Transverse colon (tissue), 4 donors: ENCODE measurements around the gene CHMP6. TPM values are rescaled to one million over a fixed set of nuclear protein-coding genes. Genes with fewer than 3 reads are reported as not detected.

ENCODE experiments used
- DNase-seq: peaks from one replicate; pipeline ENCODE4 v3.0.0-alpha.2; 2019
- H3K27ac ChIP-seq, 4 donors: fragments of 200-600 bp; sonication (generic); 2 replicates each; pipeline ENCODE4 v1.5.1; 2016 to 2018; ENCODE audit warnings: inconsistent platforms in 4 of 4
- H3K27me3 ChIP-seq: fragments of 200-600 bp; sonication (generic); 2 replicates; pipeline ENCODE4 v1.5.1; 2017; ENCODE audit warnings: inconsistent platforms
- H3K36me3 ChIP-seq, 4 donors: fragments of 200-600 bp; sonication (generic); 2 replicates each; pipeline ENCODE4 v1.5.1; 2017 to 2019; ENCODE audit warnings: inconsistent platforms in 4 of 4
- H3K4me1 ChIP-seq, 4 donors: fragments of 200-600 bp; sonication (generic); 2 replicates each; pipeline ENCODE4 v1.5.1; 2017 to 2020; ENCODE audit warnings: inconsistent platforms in 4 of 4
- H3K4me3 ChIP-seq, 4 donors: fragments of 200-600 bp; sonication (generic); 1 replicate in 1 of 4; 2 replicates in 3 of 4; pipeline versions ENCODE4 v1.5.1 to v1.6.1; 2017 to 2019; ENCODE audit warnings: inconsistent platforms in 4 of 4
- H3K9me3 ChIP-seq, 2 donors: fragments of 200-600 bp; sonication (generic); 2 replicates each; pipeline ENCODE4 v1.5.1; 2017 to 2019; ENCODE audit warnings: inconsistent platforms in 2 of 2
- CTCF ChIP-seq, 5 experiments: fragments of 200-600 bp in 3 of 5; fragments of 450-650 bp in 2 of 5; sonication (generic) in 3 of 5; IDR thresholded peaks; 1 replicate in 2 of 5; 2 replicates in 3 of 5; pipeline ENCODE4 v1.5.1; 2016 to 2017; ENCODE audit warnings: antibody characterized with exemption in 5 of 5, inconsistent platforms in 3 of 5, mild to moderate bottlenecking in 2 of 5, moderate library complexity in 1 of 5
- EP300 ChIP-seq: sonication (generic); formaldehyde crosslinking; IDR thresholded peaks from one replicate; pipeline ENCODE4 v1.6.1; 2017; ENCODE audit warnings: antibody characterized with exemption, low read depth
- POLR2A ChIP-seq: fragments of 450-650 bp; IDR thresholded peaks from one replicate; pipeline ENCODE4 v1.6.1; 2016; ENCODE audit warnings: antibody characterized with exemption, mild to moderate bottlenecking, moderate library complexity
- POLR2AphosphoS5 ChIP-seq, 3 donors: sonication (generic); formaldehyde crosslinking; IDR thresholded peaks; one replicate each; pipeline ENCODE4 v1.6.1; 2016; ENCODE audit warnings: antibody characterized with exemption in 3 of 3
- WGBS, 2 donors: methylation state at CpG; one replicate each; pipeline ENCODE4 v1.1.5; 2018; ENCODE audit warnings: low coverage in 1 of 2; 5-methylcytosine and 5-hydroxymethylcytosine counted together
- in situ Hi-C, 4 donors: fragments of 200-750 bp; cut with MboI; loops; one replicate each; pipeline versions ENCODE4 v1.15.0 to v1.15.1; 2017; ENCODE audit warnings: low sequenced_read_pairs in 3 of 4, low pct_ligation_motif_present in 1 of 4, low pct_unique_long_range_greater_than_20kb in 1 of 4
- intact Hi-C: fragments of 100-400 bp; cut with DNase I; formaldehyde crosslinking; loops from one replicate; pipeline ENCODE4 v1.15.1; 2023; ENCODE audit warnings: low total_unique reads
- total RNA-seq, 4 donors: library from RNA; depleted of rRNA; stranded (reverse); fragments of >200 nt; gene quantifications; one replicate each; pipeline ENCODE4 v1.1.0, GENCODE V29; 2016

Gene CHMP6
- total RNA-seq, 4 donors from 2014 or later: 38.6 to 107 (median 41.7) TPM

- in situ Hi-C loops: loop anchor here in 1 of 4 donors (10.0 kb wide), 1 partner anchor 112 kb away; no protein-coding TSS in a partner anchor
- Histone ChIP-seq H3K27ac (peak overlapping the region in 3 of 4 donors; percentile 89 to 92 (median 91)), H3K4me3 (peak overlapping the region in 3 of 4 donors; percentile 98 to 100 (median 100)), H3K36me3 (peaks cover 0 to 29% (median 11%) of the 10 kb centered on the region in 4 donors), H3K9me3 (no peaks in the 10 kb centered on the region), H3K4me1 (peaks cover 13 to 43% (median 30%) of the 10 kb centered on the region in 4 donors), H3K27me3 (no peaks in the 10 kb centered on the region)
- DNase-seq: no peak
- TF ChIP-seq POLR2A: no peak
- no peak for TF ChIP-seq EP300
- no peak for TF ChIP-seq CTCF (IDR thresholded peaks at IDR 0.05)
- TF ChIP-seq POLR2AphosphoS5 (IDR thresholded peaks at IDR 0.05): no peak
- WGBS, 2 donors: 25 to 53% methylated on average over 5 to 18 of the region's 18 CpGs
- intact Hi-C loops: loop anchor here (5.0 kb wide), 1 partner anchor 249 kb away; no protein-coding TSS in a partner anchor
Observed at GRCh38 chr17:80992948-80993624, 1.4 kb downstream of the CHMP6 start.

- Histone ChIP-seq H3K4me3 (no peak overlapping the region), H3K27ac (no peak overlapping the region), H3K36me3 (peaks cover 0 to 42% (median 11%) of the 10 kb centered on the region in 4 donors), H3K27me3 (no peaks in the 10 kb centered on the region), H3K9me3 (no peaks in the 10 kb centered on the region), H3K4me1 (peaks cover 14 to 36% (median 23%) of the 10 kb centered on the region in 4 donors)
- 92% methylated on average over 13 of the region's 13 CpGs; no CpG with 5 or more reads in 1 of the 2 donors for WGBS, 2 donors
- intact Hi-C loops: no loop called here
- in situ Hi-C loops: loop anchor here in 1 of 4 donors (10.0 kb wide), 1 partner anchor 110 kb away; no protein-coding TSS in a partner anchor
- TF ChIP-seq POLR2AphosphoS5 (IDR thresholded peaks at IDR 0.05) (no peak), EP300 (no peak)
- no peak for DNase-seq
Observed at GRCh38 chr17:80995131-80995530, 3.5 kb downstream of the CHMP6 start.

GRCh38 chr17:80996422-80997305 lies 5.0 kb downstream of the CHMP6 start:
- H3K27me3 ChIP-seq: no peaks in the 10 kb centered on the region
- H3K27ac ChIP-seq: no peak overlapping the region
- no peak overlapping the region for H3K4me3 ChIP-seq
- peaks cover 0 to 42% (median 11%) of the 10 kb centered on the region in 4 donors for H3K36me3 ChIP-seq
- WGBS, 2 donors: 90 to 94% methylated on average over 3 to 25 of the region's 25 CpGs
- no peak for DNase-seq
- TF ChIP-seq EP300 (no peak), POLR2A (no peak), POLR2AphosphoS5 (IDR thresholded peaks at IDR 0.05) (no peak), CTCF (IDR thresholded peaks at IDR 0.05) (no peak)
- H3K9me3 ChIP-seq: no peaks in the 10 kb centered on the region
- in situ Hi-C loops (loop anchor here in 1 of 4 donors (10.0 kb wide), 1 partner anchor 108 kb away; no protein-coding TSS in a partner anchor), intact Hi-C loops (no loop called here)
- peaks cover 19 to 42% (median 35%) of the 10 kb centered on the region in 4 donors for H3K4me1 ChIP-seq

GRCh38 chr17:80997424-80998117 lies 5.9 kb downstream of the CHMP6 start:
- Histone ChIP-seq H3K27me3 (no peaks in the 10 kb centered on the region), H3K27ac (no peak overlapping the region), H3K36me3 (peaks cover 0 to 42% (median 11%) of the 10 kb centered on the region in 4 donors), H3K4me1 (peaks cover 23 to 49% (median 41%) of the 10 kb centered on the region in 4 donors), H3K4me3 (no peak overlapping the region), H3K9me3 (no peaks in the 10 kb centered on the region)
- TF ChIP-seq POLR2A: no peak
- TF ChIP-seq CTCF (IDR thresholded peaks at IDR 0.05): no peak
- TF ChIP-seq EP300: no peak
- no peak for TF ChIP-seq POLR2AphosphoS5 (IDR thresholded peaks at IDR 0.05)
- DNase-seq: no peak
- in situ Hi-C loops (loop anchor here in 1 of 4 donors (10.0 kb wide), 1 partner anchor 107 kb away; no protein-coding TSS in a partner anchor), intact Hi-C loops (no loop called here)
- 96% methylated on average over 30 of the region's 32 CpGs; no CpG with 5 or more reads in 1 of the 2 donors for WGBS, 2 donors
